ENCODE data around the gene AGAP1.

AGAP1 gene

DNA sequence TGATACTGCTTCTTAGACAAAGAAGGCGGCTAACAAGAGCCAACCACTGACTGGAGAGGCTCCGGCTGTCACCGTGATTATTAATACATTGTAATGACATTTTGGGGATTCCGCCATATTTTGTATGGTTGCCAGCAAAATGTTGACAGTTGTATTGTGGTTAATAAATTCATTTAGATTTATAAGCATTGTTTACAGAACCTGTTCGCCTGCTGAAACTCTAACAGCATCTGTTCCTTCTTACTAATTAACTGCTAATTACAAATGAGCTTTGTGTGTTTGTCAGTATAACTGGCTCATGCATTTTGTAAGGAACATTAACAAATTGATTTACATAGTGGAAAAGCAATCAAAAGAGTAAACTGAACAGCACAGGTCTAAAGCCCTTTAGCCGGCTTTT, 342.0 kb downstream of the AGAP1 start:
- DNase-seq: no peak

DNA sequence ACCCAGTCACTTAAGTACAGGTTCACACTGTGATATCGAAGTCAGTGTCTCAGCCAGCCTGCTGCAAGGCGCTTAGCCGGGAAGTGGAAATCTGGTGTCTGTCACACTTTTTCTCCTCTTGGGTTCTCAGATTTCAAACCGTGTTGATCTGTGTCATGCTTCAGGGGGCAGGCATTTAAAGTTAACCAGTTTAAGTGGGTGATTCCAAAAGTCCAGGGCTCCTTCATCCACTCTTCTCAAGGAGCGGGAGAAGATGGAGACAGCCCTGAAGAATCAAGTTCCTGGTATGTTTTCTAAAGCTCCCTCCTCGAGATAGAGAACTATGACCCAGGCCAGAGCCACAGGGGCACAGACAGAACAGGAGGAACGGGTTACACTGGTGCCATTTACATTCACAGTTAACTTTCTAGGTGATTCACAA, 342.7 kb downstream of the AGAP1 start:
- DNase-seq: no peak

- DNase-seq: no peak
Observed at GRCh38 chr2:235839226-235839625, 345.4 kb downstream of the AGAP1 start.

- no peak for DNase-seq
Observed at GRCh38 chr2:235839974-235840373, 346.1 kb downstream of the AGAP1 start.

GRCh38 chr2:235841863-235842262, 348.0 kb downstream of the AGAP1 start:
- no peak for DNase-seq

GRCh38 chr2:235842941-235843340, 349.1 kb downstream of the AGAP1 start:
- no peak for DNase-seq

DNA sequence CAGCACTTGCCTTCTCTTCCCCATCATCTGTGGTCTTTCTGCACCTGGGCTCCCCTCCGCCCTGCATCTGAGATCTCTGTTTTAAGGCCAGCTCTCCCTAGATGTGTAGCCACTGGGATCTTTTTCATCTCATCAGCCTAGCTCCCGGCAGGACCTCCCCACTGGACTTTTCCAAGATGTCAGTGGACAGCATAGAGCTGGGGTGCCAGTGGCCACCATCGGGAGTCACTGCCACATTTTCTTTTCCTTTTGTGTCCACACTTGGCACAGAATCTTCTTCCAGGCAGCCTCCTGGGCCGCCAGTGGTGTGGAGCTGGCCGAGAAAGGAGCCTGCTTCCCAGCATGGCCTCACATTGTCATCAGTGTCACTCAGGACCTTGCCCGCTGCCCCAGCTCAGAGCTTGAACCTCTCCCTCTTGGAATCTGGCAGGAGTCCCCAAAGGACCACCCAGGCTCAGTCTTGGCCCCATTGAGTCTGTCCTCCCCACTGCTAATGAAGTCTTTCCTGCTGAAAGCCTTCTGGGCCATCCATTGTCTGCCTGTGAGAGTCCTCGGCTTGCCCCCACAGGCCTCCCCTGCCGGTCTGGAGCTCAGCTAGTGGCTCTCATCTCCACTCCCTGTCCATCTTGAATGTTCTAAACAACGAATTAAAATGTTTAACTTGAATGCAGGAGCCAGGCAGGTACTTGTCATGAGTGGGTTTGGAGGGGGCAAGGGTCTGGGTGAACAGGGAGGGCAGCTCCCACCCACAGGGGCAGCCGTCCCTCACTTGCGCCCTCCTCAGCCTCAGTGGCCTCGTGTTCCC, 349.9 kb downstream of the AGAP1 start:
- no peak for DNase-seq

DNA sequence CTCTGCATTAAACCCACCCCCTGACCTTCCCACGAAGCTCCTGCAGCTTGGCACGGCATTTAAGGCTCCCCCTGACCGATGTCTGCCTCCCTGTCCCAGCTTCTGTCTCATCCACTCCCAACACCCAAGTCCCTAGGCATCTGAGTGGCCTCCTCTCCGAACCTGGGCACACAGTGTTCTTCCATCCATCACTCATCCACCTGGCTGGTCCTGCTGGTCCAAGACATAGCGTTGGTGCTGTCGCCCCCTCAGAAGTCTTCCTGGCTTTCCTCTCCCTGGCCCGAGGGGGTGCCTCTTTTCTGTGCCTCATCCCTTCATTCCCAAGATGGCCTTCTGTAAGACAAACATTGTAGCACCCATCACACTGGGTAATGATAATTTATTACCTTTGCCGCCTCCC, 350.7 kb downstream of the AGAP1 start:
- no peak for DNase-seq

DNA sequence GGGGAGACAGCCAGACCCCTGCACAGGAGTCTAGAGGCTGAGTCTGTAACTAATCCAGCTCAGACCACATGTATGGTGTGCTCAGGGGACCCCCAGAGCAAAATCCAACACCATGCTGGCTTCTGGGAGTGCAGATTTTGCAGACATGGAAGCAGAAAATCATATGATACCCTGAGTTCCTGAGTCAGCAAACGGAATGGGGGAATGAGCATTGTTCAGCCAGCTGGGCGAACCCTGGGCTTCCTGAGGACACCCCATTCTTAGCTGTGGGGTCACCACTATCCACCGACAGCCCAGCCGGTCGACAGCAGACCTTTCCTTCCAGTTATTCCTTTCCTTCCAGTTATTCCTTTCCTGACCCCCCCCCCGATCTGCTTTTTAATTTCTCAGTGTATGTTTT, 351.4 kb downstream of the AGAP1 start:
- DNase-seq: no peak

GRCh38 chr2:235847576-235847975, 353.7 kb downstream of the AGAP1 start:
- DNase-seq: no peak

GRCh38 chr2:235848055-235848454, 354.2 kb downstream of the AGAP1 start:
- no peak for DNase-seq

DNA sequence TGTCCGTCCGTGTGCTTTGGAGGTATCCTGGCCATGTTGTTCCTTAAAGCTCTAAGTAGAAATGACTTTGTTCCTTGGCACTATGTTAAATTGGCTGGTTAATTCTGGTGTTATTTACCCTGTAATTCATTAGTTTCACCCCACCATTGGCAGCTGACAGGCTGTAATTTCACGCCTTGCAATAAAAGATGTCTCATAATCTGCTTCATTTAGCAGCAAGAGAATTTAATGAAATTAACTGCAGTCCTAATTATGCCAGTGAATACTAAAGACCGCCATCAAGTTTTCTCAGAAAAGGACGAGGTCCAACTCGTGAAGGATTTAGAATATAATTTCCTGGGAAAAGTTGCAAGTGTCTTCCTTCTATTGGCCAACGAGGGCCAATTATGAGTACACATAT, 355.1 kb downstream of the AGAP1 start:
- no peak for DNase-seq

DNA sequence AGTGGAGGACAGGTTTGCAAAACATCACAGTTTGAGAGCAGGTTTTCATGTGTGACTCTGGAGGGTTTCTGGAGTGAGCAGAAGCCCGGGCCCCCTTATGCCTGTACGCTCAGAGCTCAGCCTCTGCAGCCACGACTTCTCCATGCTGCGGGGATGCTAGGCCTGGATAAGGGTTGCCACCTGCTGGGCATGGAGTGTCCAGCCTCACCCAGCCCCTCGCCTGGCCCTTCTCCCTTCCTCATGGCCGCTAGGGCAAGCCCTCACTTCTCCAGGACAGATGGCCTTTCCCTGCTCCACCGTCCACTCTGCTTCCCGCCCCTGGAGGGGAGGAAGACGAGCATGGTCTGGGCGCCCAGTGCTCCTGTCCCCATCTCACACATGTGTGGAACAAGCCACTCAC, 355.6 kb downstream of the AGAP1 start:
- DNase-seq: no peak

- DNase-seq: no peak
Observed at GRCh38 chr2:235850289-235850688, 356.4 kb downstream of the AGAP1 start.

- no peak for DNase-seq
Observed at GRCh38 chr2:235850771-235851551, 357.1 kb downstream of the AGAP1 start.

- no peak for DNase-seq
Observed at GRCh38 chr2:235851828-235852525, 358.1 kb downstream of the AGAP1 start.

DNA sequence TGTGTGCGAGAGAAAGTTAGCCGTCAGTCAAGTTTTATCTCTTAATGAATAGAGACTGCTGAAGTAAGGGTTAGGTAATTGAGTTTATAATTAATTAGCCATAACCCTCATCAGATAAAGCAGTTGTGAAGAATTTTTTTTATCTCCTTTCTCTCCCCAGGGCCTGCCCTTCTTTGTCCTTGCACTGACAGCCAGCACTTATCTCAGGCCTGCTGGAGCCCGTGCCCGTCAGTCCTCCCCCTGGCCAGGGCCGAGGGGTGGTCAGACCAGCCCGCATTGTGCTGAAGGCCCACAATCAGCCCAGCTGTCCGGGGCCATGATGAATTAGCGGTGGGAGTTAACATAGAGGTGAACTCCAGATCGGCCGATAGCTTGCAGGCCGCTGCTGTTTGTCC, 358.7 kb downstream of the AGAP1 start:
- DNase-seq: no peak

- DNase-seq: no peak
Observed at GRCh38 chr2:235854276-235854675, 360.4 kb downstream of the AGAP1 start.

DNA sequence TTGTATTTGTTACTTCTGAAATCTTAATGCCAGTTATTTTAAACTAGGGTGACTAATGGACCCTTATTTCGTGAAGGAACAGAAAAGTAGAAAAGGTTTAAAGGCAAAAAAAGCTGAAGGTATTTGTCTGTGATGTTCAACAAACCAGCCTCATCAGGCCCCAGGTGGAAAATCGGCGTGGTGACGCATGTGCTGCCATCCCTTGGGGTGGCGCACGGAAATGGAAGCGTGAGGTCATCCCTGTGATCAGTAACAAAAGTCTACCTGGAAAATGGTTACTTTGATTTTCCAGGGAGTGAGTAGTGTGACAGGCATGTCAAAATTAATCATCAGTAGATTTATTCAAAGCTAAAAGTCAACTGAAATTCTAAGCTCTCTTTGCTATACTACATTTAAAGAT, 361.2 kb downstream of the AGAP1 start:
- DNase-seq: no peak

DNA sequence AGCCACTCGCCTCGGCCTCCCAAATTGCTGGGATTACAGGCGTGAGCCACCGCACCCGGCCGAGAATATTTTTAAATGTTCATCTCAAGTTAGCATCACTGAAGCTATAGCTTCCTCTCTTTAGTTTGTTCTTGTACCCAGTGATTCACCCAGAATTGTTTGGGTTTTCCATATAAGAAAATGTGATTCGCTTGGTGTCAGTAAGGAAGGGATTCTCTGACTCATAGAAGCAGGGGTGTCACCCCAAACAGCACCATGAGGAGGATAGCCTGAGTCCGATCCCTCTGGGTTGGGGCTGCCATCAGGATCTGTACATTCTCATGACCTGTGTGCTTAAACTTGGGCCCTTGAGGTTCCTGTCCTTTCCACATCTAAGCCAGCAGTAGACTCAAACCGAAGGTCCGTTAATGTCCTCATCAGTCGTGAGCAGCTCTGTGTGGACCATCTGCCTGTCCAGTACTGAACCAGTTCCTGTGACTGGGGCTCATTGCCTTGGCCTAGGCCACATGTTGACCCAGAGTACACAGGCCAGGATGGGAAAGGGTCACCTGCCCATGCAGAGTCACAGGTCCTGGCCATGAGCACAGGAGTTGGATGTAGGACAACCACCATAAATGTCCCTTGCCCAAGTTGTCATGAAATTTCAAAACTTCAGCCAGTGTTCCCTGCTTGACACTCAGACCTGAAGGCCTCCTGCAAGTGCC, 362.5 kb downstream of the AGAP1 start:
- no peak for DNase-seq

- no peak for DNase-seq
Observed at GRCh38 chr2:235857598-235857997, 363.8 kb downstream of the AGAP1 start.

DNA sequence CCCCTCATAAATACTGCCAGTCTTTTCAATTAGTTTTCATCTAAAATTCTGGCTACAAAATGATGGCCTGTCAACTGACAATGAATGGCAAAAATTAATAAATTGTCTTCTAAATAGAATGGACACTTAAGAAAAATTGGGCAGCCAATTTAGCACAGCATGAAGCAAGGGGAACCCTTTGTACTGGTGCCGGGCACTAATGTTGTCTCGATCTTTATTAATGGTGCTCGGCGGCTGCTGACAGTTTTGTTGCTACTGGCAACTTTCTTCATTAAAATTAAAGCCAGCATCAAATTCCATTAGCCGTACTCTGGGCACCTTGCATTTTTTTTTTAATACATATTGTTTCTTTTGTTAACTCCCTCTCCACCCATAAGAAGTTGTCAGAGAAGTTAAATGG, 365.0 kb downstream of the AGAP1 start:
- DNase-seq: no peak

- DNase-seq: no peak
Observed at GRCh38 chr2:235859651-235860050, 365.8 kb downstream of the AGAP1 start.

Data from NCI-H1048 (cell line).